Loucy (cell line): ENCODE results near the gene MBD5.

Experiments used
- CTCF ChIP-seq: fragments of 200-600 bp; sonication (generic); conservative IDR thresholded peaks from 2 replicates; pipeline ENCODE4 v1.5.1; 2014; ENCODE audit warnings: mild to moderate bottlenecking, antibody characterized with exemption, low read length
- EZH2phosphoT487 ChIP-seq: fragments of 200-600 bp; IDR thresholded peaks from 2 replicates; pipeline ENCODE4 v1.6.1; 2018; ENCODE audit warnings: antibody characterized with exemption, mild to moderate bottlenecking, moderate library complexity, borderline replicate concordance

- TF ChIP-seq CTCF (no peak), EZH2phosphoT487 (no peak)
These were observed 494.2 kb downstream of the MBD5 start for GRCh38 chr2:148515120-148515519.
